Kidney (tissue), 14 donors: ENCODE results near the gene SESN1. TPM values are rescaled to one million over a fixed set of nuclear protein-coding genes. Genes with fewer than 3 reads are reported as not detected.
"Not testable (repeated sequence)": the region's sequence is repeated elsewhere in the genome, so short reads cannot be mapped to it uniquely, and the experiment has no call there.

Experiments
- DNase-seq, 5 donors: peaks; one replicate each; pipeline ENCODE4 v3.0.0-alpha.2; 2013 to 2020
- FAIRE-seq: peaks from 2 replicates; lab custom pipeline; 2012; peaks lifted over from hg19 to GRCh38; lab: Jason Lieb, UNC
- H3K27ac ChIP-seq, 2 donors: one replicate each; pipeline ENCODE4 v1.7.0; 2013; ENCODE audit warnings: low read depth in 2 of 2, low read length in 2 of 2, inconsistent platforms in 1 of 2
- H3K27me3 ChIP-seq: one replicate; pipeline ENCODE4 v1.7.1; 2013; ENCODE audit warnings: low read length, inconsistent platforms; ENCODE audit not compliant: control insufficient read depth, insufficient read depth
- H3K36me3 ChIP-seq, 3 donors: one replicate each; pipeline versions ENCODE4 v1.7.0 to v1.7.1; 2013; ENCODE audit warnings: low read length in 3 of 3, control low read depth in 1 of 3, inconsistent platforms in 1 of 3; ENCODE audit not compliant: insufficient read depth in 3 of 3, control insufficient read depth in 2 of 3
- H3K4me1 ChIP-seq, 3 donors: one replicate each; pipeline versions ENCODE4 v1.7.0 to v1.7.1; 2013; ENCODE audit warnings: low read length in 3 of 3, inconsistent platforms in 1 of 3, low read depth in 1 of 3; ENCODE audit not compliant: control insufficient read depth in 2 of 3, insufficient read depth in 2 of 3
- H3K4me3 ChIP-seq, 3 donors: one replicate each; pipeline versions ENCODE4 v1.7.0 to v1.8.1; 2013; ENCODE audit warnings: low read length in 3 of 3, control low read depth in 1 of 3, inconsistent platforms in 1 of 3
- H3K9ac ChIP-seq, 3 donors: one replicate each; pipeline versions ENCODE4 v1.7.0 to v1.7.1; 2013; ENCODE audit warnings: low read length in 3 of 3, control low read depth in 1 of 3, inconsistent platforms in 1 of 3
- H3K9me3 ChIP-seq, 3 donors: one replicate each; pipeline versions ENCODE4 v1.7.0 to v1.7.1; 2013; ENCODE audit warnings: low read length in 3 of 3, control low read depth in 1 of 3, inconsistent platforms in 1 of 3; ENCODE audit not compliant: control insufficient read depth in 2 of 3, insufficient read depth in 1 of 3
- intact Hi-C: fragments of 100-400 bp; cut with DNase I; formaldehyde crosslinking; loops from one replicate; pipeline ENCODE4 v1.11.1; 2022
- polyA plus RNA-seq: library from polyadenylated mRNA; stranded (reverse); fragments of 350-450 nt; fragmentation: Illumina TruSeq; extraction: RNeasy Lipid Tissue Mini Kit (QIAGEN cat#74804); gene quantifications from one replicate; pipeline ENCODE4 v1.2.3, GENCODE V29; 2014; ENCODE audit warnings: low read depth, low replicate concordance; ENCODE audit not compliant: insufficient read depth
- total RNA-seq: library from RNA; stranded (reverse); fragmentation: NEBNext Ultra II Directional; extraction: Animal tissue kit (Norgen Biotek cat#: 25700); gene quantifications from one replicate; pipeline ENCODE4 v1.2.1, GENCODE V29; 2021
- TF ChIP-seq, protein P1 (sequence below): IDR thresholded peaks from 3 replicates; pipeline ENCODE4 v1.5.1; 2012; ENCODE audit warnings: mild to moderate bottlenecking, moderate library complexity, borderline replicate concordance; ENCODE audit not compliant: insufficient read depth; ENCODE audit errors: extremely low read depth
- donor health status: control.
- donor health status: control.
- donor health status: control.
- donor health status: control.
- donor health status: control.
- donor health status: DM: yes; HTN: yes; CAD: no.
- donor health status: Normal renal cell carcinoma (clear cell type).

SESN1 gene
- total and polyA plus RNA-seq, 2 donors from 2014 or later = 14.8 to 26.0 TPM

DNA sequence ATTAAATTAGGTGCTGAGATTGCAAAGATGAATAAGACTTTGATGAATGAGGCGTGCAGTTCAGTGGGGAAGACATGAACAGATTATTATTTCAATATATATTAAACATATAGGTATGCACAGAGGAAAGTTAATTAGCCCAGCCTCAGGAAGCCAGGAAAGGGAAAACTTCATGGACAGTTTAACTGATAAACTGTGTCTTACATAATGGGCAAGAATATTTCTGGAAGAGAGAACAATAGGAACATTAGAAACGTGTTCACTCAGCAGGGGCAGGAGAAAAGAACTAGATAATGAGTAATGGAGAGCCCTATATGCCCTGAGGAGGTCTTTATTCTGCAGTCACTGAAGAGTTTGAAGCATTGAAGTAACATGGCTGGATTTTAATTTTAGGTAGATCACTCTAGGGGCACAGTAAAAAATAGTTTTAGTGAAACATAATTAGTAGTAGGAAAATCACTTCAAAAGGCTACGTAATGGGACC, 24.3 kb upstream of the SESN1 start:
- peaks cover 0 to 28% (median 11%) of the 10 kb centered on the region in 3 donors for H3K4me1 ChIP-seq
- intact Hi-C loops = no loop called here
- no peaks in the 10 kb centered on the region for H3K9me3 ChIP-seq
- no peak overlapping the region for H3K9ac ChIP-seq
- no peaks in the 10 kb centered on the region for H3K27me3 ChIP-seq
- no peaks in the 10 kb centered on the region for H3K36me3 ChIP-seq
- FAIRE-seq (no peak), DNase-seq (no peak)
- no peak overlapping the region for H3K4me3 ChIP-seq
- TF ChIP-seq, protein P1, sequence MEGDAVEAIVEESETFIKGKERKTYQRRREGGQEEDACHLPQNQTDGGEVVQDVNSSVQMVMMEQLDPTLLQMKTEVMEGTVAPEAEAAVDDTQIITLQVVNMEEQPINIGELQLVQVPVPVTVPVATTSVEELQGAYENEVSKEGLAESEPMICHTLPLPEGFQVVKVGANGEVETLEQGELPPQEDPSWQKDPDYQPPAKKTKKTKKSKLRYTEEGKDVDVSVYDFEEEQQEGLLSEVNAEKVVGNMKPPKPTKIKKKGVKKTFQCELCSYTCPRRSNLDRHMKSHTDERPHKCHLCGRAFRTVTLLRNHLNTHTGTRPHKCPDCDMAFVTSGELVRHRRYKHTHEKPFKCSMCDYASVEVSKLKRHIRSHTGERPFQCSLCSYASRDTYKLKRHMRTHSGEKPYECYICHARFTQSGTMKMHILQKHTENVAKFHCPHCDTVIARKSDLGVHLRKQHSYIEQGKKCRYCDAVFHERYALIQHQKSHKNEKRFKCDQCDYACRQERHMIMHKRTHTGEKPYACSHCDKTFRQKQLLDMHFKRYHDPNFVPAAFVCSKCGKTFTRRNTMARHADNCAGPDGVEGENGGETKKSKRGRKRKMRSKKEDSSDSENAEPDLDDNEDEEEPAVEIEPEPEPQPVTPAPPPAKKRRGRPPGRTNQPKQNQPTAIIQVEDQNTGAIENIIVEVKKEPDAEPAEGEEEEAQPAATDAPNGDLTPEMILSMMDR = no peak
- no peak overlapping the region for H3K27ac ChIP-seq

DNA sequence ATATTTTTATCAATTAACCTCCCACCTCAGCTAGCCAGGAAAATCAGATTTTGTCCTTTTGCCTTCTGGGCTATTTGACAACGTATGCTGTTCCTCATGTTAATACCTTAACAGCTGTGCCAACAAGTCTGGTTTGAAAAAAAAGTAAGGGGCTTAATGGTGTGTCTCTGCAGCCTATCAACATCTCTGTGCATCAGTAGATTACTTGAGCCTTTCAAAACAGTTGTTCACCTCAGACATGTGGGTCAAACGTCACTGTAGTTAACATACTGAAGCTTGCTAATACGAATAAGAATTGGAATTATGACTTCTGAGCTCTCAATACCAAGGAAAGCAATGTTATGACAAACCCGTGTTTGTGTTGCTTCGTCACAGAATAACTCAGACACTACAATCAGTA, 23.7 kb upstream of the SESN1 start:
- H3K9me3 ChIP-seq = no peaks in the 10 kb centered on the region
- TF ChIP-seq, protein P1 = no peak
- FAIRE-seq = no peak
- intact Hi-C loops = no loop called here
- DNase-seq = no peak
- peak overlapping the region in 1 of 3 donors; percentile 2 for H3K4me3 ChIP-seq
- H3K9ac ChIP-seq = no peak overlapping the region
- no peak overlapping the region for H3K27ac ChIP-seq
- H3K27me3 ChIP-seq = no peaks in the 10 kb centered on the region
- peaks cover 0 to 28% (median 11%) of the 10 kb centered on the region in 3 donors for H3K4me1 ChIP-seq
- no peaks in the 10 kb centered on the region for H3K36me3 ChIP-seq

DNA sequence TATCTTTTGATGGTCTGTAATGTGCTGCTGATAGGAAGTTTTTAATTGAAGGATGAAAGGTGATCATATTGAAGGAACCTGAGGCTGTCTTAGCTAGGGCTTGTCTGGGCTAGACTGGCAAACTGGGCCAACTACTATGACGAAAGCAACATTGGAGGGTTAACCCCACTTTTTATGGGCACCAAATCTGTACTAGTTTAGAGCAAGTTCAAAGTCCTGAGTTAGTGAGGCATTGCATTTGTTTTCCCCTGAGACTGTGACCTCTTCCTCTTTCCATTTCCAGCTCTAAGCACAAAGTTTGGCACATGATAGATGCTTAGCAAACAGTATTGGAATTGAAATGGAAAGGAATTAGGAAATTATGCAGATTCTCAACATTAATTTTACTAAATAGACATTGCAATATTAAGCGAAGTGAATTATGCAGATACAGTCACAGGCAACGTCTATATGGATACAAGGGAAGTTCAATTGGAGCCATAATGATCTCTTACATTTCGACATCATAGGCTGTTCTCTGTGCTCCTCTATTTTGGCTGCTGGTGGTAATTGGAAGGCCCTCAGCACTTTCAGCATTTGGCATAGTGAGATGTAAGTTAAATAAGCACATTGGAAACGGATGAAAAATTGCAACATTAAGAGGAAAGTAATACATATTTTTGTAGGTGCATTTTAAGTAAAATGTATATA, 22.8 kb upstream of the SESN1 start:
- FAIRE-seq (peak; percentile 58), DNase-seq (peak in 1 of 5 donors; percentile 37)
- Histone ChIP-seq H3K27me3 (no peaks in the 10 kb centered on the region), H3K9ac (no peak overlapping the region), H3K4me3 (peak overlapping the region in 1 of 3 donors; percentile 16), H3K4me1 (peaks cover 0 to 28% (median 11%) of the 10 kb centered on the region in 3 donors), H3K9me3 (no peaks in the 10 kb centered on the region), H3K27ac (peak overlapping the region in 1 of 2 donors; percentile 26), H3K36me3 (no peaks in the 10 kb centered on the region)
- TF ChIP-seq, protein P1 = no peak
- intact Hi-C loops = no loop called here

DNA sequence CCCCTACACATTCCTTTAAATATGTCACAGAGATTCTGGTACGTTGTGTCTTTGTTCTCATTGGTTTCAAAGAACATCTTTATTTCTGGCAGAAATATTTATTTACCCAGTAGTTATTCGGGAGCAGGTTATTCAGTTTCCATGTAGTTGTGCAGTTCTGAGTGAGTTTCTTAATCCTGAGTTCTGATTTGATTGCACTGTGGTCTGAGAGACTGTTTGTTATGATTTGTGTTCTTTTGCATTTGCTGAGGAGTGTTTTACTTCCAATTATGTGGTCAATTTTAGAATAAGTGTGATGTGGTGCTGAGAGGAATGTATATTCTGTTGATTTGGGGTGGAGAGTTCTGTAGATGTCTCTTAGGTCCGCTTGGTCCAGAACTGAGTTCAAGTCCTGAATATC, 18.0 kb upstream of the SESN1 start:
- H3K27me3 ChIP-seq, intact Hi-C loops, H3K4me1 ChIP-seq, DNase-seq, FAIRE-seq, H3K4me3 ChIP-seq, H3K9me3 ChIP-seq, H3K9ac ChIP-seq, H3K27ac ChIP-seq, H3K36me3 ChIP-seq: not testable (repeated sequence)

DNA sequence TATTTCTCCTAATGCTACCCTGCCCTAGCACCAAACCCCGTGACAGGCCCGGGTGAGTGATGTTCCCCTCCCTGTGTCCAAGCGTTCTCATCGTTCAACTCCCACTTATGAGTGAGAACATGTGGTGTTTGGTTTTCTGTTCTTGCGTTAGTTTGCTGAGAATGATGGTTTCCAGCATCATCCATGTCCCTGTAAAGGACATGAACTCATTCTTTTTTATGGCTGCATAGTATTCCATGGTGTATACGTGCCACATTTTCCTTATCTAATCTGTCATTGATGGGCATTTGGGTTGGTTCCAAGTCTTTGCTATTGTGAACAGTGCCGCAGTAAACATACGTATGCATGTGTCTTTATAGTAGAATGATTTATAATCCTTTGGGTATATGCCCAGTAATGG, 15.0 kb upstream of the SESN1 start:
- DNase-seq, H3K27me3 ChIP-seq, H3K9ac ChIP-seq, FAIRE-seq, H3K9me3 ChIP-seq, H3K4me1 ChIP-seq, H3K36me3 ChIP-seq, intact Hi-C loops, H3K4me3 ChIP-seq, H3K27ac ChIP-seq: not testable (repeated sequence)
